ENCODE results near the gene TCF4. TPM values are rescaled to one million over a fixed set of nuclear protein-coding genes. Genes with fewer than 3 reads are reported as not detected.
A peak's percentile ranks its signal among the peaks of the same experiment; 100 is the strongest.

The TCF4 gene
- total RNA-seq, 1 experiment from 2014 or later, result 104 TPM

DNA sequence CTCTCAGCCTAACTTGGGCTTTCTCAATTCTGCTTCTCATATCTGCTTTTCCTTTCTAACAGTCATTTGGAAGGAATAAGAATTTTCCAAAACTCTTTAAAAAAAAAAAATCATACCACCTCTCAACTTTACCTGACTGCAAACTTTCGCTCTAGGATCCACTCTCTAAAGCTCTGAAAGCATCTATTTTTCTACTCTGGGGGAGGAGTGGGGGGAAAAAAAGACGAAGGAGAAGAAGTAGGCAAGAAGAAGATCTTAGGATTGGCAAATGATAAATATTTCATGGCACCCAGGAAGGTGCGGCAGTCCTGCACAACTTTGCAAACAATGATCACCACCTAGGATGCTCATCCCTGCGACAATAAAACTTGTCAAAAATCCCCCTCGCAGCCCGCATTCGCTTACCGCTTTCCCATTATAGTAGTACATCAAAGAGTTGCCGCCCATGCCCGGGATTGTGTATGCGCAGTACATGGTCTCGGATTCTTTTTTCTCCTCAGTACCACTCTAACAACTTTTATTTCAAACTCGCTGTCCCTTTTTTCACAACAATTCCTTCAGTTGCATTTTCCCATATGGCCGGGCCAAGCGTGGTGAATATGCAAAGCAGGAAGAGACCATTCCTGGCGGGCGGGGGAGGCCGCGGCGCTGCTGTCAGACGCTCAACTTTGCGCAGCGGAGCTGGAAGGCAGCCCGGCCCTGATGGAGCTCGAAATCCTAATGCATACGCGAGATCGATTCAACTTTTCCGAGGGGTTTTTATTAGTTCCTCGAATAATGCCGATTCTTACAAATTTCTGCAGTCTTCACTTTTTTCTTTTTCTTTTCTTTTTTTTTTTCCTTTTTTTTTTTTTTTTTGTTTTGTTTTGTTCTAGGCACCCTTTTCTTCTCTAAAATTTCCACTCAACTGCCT lies 266.5 kb downstream of the TCF4 start:
- CTCF ChIA-PET, result interaction anchor here (0.7 to 3.1 kb wide), 16 partner anchors 8 to 1113 kb away, joined by 3 to 17 read pairs (median 4); no protein-coding TSS in a partner anchor
- Mint-ChIP-seq H3K27ac (peak overlapping the region; percentile 91), H3K4me1 (peaks cover 70% of the 10 kb centered on the region), H3K9me3 (no peaks in the 10 kb centered on the region), H3K36me3 (no peaks in the 10 kb centered on the region), H3K4me3 (peak overlapping the region; percentile 84), H3K27me3 (ENCODE audit: low read depth) (no peaks in the 10 kb centered on the region)
- POLR2A ChIA-PET, result interaction anchor here (0.6 to 0.7 kb wide), 4 partner anchors 33 to 447 kb away, joined by 3 to 6 read pairs (median 4); no protein-coding TSS in a partner anchor
- DNase-seq (ENCODE audit: low spot score), result peak; percentile 90
- TF ChIP-seq FOXJ3 (CRISPR knock-in tag; IDR thresholded peaks at IDR 0.05; ENCODE audit: borderline replicate concordance), result no peak
- TF ChIP-seq, protein P1, sequence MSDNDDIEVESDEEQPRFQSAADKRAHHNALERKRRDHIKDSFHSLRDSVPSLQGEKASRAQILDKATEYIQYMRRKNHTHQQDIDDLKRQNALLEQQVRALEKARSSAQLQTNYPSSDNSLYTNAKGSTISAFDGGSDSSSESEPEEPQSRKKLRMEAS (CRISPR knock-in tag; IDR thresholded peaks at IDR 0.05), result peak; percentile 35; the same call in 1 of the 2 replicates
- ATAC-seq, result peak; percentile 74

DNA sequence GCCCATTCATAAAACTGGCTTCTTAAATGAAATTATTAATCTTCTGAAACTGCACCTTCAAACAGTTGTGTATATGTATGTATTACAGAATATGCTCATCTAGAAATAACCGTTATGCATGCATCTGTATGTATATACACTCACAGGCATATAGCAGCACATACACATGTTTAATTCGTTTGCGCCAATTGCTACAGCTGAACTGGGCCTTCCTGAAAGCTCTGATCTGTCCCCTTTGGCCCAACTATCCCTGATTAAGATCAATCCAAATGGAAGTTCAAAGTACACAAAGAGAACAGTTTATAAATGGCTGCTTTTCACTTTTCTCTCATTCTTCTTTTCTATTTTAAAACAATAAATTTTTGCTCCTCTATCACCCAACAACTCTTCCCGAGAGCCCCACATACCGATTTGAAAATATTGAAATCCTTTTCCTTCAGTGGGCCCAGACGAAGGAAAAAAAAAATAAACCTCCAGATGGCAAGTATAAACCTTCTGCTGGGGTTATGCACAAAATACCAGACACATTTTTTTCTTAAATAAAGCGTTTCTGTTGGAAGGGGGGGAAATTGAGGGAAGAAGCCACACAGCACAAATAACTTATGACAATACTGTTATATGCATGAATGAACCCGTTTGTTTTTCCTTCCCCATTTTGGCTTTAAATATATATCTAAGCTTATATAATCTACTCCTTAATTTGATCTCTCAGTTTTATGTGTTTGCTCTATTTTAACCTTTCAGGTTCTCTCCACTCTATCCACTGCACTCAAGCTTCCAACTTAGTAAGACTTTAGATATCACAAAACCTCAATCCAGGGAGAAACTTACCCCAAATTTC lies 267.3 kb downstream of the TCF4 start:
- peaks cover 70% of the 10 kb centered on the region for H3K4me1 Mint-ChIP-seq
- peak overlapping the region; percentile 18; the same call in 1 of the 2 replicates for H3K27ac Mint-ChIP-seq
- H3K36me3 Mint-ChIP-seq, result no peaks in the 10 kb centered on the region
- CTCF ChIA-PET, result interaction anchor here (3.1 kb wide), 1 partner anchor 86 kb away, joined by 14 read pairs; no protein-coding TSS in a partner anchor
- H3K4me3 Mint-ChIP-seq, result peak overlapping the region; percentile 84
- POLR2A ChIA-PET, result no interaction called here
- no peaks in the 10 kb centered on the region for H3K9me3 Mint-ChIP-seq
- ATAC-seq (no peak), DNase-seq (ENCODE audit: low spot score) (no peak)
- H3K27me3 Mint-ChIP-seq (ENCODE audit: low read depth), result no peaks in the 10 kb centered on the region
- TF ChIP-seq RELA (CRISPR knock-in tag; IDR thresholded peaks at IDR 0.05; ENCODE audit: borderline replicate concordance) (no peak), PRRX2 (CRISPR knock-in tag; IDR thresholded peaks at IDR 0.05) (no peak), JAZF1 (CRISPR knock-in tag; IDR thresholded peaks at IDR 0.05) (no peak), ZNF138 (CRISPR knock-in tag; conservative IDR thresholded peaks at IDR 0.05) (no peak), ATF1 (CRISPR knock-in tag; IDR thresholded peaks at IDR 0.05) (no peak)
- TF ChIP-seq, protein P2, sequence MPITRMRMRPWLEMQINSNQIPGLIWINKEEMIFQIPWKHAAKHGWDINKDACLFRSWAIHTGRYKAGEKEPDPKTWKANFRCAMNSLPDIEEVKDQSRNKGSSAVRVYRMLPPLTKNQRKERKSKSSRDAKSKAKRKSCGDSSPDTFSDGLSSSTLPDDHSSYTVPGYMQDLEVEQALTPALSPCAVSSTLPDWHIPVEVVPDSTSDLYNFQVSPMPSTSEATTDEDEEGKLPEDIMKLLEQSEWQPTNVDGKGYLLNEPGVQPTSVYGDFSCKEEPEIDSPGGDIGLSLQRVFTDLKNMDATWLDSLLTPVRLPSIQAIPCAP (CRISPR knock-in tag; IDR thresholded peaks at IDR 0.05), result no peak
- TF ChIP-seq, protein P3, sequence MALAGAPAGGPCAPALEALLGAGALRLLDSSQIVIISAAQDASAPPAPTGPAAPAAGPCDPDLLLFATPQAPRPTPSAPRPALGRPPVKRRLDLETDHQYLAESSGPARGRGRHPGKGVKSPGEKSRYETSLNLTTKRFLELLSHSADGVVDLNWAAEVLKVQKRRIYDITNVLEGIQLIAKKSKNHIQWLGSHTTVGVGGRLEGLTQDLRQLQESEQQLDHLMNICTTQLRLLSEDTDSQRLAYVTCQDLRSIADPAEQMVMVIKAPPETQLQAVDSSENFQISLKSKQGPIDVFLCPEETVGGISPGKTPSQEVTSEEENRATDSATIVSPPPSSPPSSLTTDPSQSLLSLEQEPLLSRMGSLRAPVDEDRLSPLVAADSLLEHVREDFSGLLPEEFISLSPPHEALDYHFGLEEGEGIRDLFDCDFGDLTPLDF (CRISPR knock-in tag; IDR thresholded peaks at IDR 0.05), result no peak
- TF ChIP-seq, protein P4, sequence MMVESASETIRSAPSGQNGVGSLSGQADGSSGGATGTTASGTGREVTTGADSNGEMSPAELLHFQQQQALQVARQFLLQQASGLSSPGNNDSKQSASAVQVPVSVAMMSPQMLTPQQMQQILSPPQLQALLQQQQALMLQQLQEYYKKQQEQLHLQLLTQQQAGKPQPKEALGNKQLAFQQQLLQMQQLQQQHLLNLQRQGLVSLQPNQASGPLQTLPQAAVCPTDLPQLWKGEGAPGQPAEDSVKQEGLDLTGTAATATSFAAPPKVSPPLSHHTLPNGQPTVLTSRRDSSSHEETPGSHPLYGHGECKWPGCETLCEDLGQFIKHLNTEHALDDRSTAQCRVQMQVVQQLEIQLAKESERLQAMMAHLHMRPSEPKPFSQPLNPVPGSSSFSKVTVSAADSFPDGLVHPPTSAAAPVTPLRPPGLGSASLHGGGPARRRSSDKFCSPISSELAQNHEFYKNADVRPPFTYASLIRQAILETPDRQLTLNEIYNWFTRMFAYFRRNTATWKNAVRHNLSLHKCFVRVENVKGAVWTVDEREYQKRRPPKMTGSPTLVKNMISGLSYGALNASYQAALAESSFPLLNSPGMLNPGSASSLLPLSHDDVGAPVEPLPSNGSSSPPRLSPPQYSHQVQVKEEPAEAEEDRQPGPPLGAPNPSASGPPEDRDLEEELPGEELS (CRISPR knock-in tag; IDR thresholded peaks at IDR 0.05), result no peak
- TF ChIP-seq, protein P5, sequence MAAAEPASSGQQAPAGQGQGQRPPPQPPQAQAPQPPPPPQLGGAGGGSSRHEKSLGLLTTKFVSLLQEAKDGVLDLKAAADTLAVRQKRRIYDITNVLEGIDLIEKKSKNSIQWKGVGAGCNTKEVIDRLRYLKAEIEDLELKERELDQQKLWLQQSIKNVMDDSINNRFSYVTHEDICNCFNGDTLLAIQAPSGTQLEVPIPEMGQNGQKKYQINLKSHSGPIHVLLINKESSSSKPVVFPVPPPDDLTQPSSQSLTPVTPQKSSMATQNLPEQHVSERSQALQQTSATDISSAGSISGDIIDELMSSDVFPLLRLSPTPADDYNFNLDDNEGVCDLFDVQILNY (CRISPR knock-in tag; IDR thresholded peaks at IDR 0.05), result no peak
- TF ChIP-seq, protein P6, sequence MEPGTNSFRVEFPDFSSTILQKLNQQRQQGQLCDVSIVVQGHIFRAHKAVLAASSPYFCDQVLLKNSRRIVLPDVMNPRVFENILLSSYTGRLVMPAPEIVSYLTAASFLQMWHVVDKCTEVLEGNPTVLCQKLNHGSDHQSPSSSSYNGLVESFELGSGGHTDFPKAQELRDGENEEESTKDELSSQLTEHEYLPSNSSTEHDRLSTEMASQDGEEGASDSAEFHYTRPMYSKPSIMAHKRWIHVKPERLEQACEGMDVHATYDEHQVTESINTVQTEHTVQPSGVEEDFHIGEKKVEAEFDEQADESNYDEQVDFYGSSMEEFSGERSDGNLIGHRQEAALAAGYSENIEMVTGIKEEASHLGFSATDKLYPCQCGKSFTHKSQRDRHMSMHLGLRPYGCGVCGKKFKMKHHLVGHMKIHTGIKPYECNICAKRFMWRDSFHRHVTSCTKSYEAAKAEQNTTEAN (CRISPR knock-in tag; IDR thresholded peaks at IDR 0.05), result no peak
- TF ChIP-seq, protein P7, sequence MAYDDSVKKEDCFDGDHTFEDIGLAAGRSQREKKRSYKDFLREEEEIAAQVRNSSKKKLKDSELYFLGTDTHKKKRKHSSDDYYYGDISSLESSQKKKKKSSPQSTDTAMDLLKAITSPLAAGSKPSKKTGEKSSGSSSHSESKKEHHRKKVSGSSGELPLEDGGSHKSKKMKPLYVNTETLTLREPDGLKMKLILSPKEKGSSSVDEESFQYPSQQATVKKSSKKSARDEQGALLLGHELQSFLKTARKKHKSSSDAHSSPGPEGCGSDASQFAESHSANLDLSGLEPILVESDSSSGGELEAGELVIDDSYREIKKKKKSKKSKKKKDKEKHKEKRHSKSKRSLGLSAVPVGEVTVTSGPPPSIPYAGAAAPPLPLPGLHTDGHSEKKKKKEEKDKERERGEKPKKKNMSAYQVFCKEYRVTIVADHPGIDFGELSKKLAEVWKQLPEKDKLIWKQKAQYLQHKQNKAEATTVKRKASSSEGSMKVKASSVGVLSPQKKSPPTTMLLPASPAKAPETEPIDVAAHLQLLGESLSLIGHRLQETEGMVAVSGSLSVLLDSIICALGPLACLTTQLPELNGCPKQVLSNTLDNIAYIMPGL (CRISPR knock-in tag; IDR thresholded peaks at IDR 0.05), result no peak
- TF ChIP-seq, protein P8, sequence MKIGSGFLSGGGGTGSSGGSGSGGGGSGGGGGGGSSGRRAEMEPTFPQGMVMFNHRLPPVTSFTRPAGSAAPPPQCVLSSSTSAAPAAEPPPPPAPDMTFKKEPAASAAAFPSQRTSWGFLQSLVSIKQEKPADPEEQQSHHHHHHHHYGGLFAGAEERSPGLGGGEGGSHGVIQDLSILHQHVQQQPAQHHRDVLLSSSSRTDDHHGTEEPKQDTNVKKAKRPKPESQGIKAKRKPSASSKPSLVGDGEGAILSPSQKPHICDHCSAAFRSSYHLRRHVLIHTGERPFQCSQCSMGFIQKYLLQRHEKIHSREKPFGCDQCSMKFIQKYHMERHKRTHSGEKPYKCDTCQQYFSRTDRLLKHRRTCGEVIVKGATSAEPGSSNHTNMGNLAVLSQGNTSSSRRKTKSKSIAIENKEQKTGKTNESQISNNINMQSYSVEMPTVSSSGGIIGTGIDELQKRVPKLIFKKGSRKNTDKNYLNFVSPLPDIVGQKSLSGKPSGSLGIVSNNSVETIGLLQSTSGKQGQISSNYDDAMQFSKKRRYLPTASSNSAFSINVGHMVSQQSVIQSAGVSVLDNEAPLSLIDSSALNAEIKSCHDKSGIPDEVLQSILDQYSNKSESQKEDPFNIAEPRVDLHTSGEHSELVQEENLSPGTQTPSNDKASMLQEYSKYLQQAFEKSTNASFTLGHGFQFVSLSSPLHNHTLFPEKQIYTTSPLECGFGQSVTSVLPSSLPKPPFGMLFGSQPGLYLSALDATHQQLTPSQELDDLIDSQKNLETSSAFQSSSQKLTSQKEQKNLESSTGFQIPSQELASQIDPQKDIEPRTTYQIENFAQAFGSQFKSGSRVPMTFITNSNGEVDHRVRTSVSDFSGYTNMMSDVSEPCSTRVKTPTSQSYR (CRISPR knock-in tag; IDR thresholded peaks at IDR 0.05), result no peak
- TF ChIP-seq, protein P9, sequence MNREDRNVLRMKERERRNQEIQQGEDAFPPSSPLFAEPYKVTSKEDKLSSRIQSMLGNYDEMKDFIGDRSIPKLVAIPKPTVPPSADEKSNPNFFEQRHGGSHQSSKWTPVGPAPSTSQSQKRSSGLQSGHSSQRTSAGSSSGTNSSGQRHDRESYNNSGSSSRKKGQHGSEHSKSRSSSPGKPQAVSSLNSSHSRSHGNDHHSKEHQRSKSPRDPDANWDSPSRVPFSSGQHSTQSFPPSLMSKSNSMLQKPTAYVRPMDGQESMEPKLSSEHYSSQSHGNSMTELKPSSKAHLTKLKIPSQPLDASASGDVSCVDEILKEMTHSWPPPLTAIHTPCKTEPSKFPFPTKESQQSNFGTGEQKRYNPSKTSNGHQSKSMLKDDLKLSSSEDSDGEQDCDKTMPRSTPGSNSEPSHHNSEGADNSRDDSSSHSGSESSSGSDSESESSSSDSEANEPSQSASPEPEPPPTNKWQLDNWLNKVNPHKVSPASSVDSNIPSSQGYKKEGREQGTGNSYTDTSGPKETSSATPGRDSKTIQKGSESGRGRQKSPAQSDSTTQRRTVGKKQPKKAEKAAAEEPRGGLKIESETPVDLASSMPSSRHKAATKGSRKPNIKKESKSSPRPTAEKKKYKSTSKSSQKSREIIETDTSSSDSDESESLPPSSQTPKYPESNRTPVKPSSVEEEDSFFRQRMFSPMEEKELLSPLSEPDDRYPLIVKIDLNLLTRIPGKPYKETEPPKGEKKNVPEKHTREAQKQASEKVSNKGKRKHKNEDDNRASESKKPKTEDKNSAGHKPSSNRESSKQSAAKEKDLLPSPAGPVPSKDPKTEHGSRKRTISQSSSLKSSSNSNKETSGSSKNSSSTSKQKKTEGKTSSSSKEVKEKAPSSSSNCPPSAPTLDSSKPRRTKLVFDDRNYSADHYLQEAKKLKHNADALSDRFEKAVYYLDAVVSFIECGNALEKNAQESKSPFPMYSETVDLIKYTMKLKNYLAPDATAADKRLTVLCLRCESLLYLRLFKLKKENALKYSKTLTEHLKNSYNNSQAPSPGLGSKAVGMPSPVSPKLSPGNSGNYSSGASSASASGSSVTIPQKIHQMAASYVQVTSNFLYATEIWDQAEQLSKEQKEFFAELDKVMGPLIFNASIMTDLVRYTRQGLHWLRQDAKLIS (CRISPR knock-in tag; IDR thresholded peaks at IDR 0.05; ENCODE audit: borderline replicate concordance), result no peak

Data from WTC11 (cell line).